GM23338 (cell line): ENCODE results near the gene TPK1. TPM values are rescaled to one million over a fixed set of nuclear protein-coding genes. Genes with fewer than 3 reads are reported as not detected.
"Not testable (repeated sequence)": the region's sequence is repeated elsewhere in the genome, so short reads cannot be mapped to it uniquely, and the experiment has no call there.

Experiments
- ATAC-seq: fragments of 200-7000 bp; cut with Tn5 transposase; 3 replicates; pipeline ENCODE4 v1.9.1; 2020
- DNase-seq: peaks from one replicate; pipeline ENCODE4 v3.0.0-alpha.2; 2015; ENCODE audit warnings: low spot score
- H2AFZ ChIP-seq: fragments of 200-600 bp; sonication (generic); 2 replicates; pipeline ENCODE4 v1.8.0; 2016; ENCODE audit warnings: antibody characterized with exemption, mild to moderate bottlenecking, moderate library complexity
- H3F3A ChIP-seq: fragments of 200-600 bp; sonication (generic); replicated peaks from 2 replicates; pipeline ENCODE4 v1.8.0; 2017; ENCODE audit warnings: antibody characterized with exemption, mixed run types, low read depth
- H3K27ac ChIP-seq: fragments of 200-600 bp; sonication (generic); 2 replicates; pipeline ENCODE4 v1.6.1; 2016; ENCODE audit warnings: low read depth
- H3K27me3 ChIP-seq: fragments of 200-600 bp; sonication (generic); 2 replicates; pipeline ENCODE4 v1.8.0; 2016; ENCODE audit warnings: mild to moderate bottlenecking, mixed run types, moderate library complexity; ENCODE audit not compliant: insufficient read depth
- H3K36me3 ChIP-seq: fragments of 200-600 bp; sonication (generic); 2 replicates; pipeline ENCODE4 v1.8.0; 2016; ENCODE audit warnings: mild to moderate bottlenecking; ENCODE audit not compliant: insufficient read depth
- H3K4me1 ChIP-seq: fragments of 200-600 bp; sonication (generic); 2 replicates; pipeline ENCODE4 v1.8.0; 2016; ENCODE audit warnings: mild to moderate bottlenecking, moderate library complexity; ENCODE audit not compliant: insufficient read depth
- H3K4me2 ChIP-seq: fragments of 200-600 bp; sonication (generic); 2 replicates; pipeline ENCODE4 v1.7.1; 2017; ENCODE audit warnings: mixed run types
- H3K4me3 ChIP-seq: fragments of 200-600 bp; sonication (generic); 2 replicates; pipeline ENCODE4 v1.6.1; 2016; ENCODE audit warnings: mixed run types
- H3K79me2 ChIP-seq: fragments of 200-600 bp; sonication (generic); replicated peaks from 2 replicates; pipeline ENCODE4 v1.8.0; 2017; ENCODE audit warnings: mild to moderate bottlenecking; ENCODE audit not compliant: insufficient read depth
- H3K9me2 ChIP-seq: fragments of 200-600 bp; sonication (generic); 2 replicates; pipeline ENCODE4 v1.8.0; 2017; ENCODE audit not compliant: insufficient read depth
- H4K20me1 ChIP-seq: fragments of 200-600 bp; sonication (generic); replicated peaks from 2 replicates; pipeline ENCODE4 v1.8.0; 2017; ENCODE audit warnings: mild to moderate bottlenecking; ENCODE audit not compliant: insufficient read depth
- H3K27ac Mint-ChIP-seq: 2 replicates; pipeline ENCODE4 v1.8.0; 2020; ENCODE audit warnings: inconsistent platforms, mild to moderate bottlenecking, moderate library complexity, mixed read lengths
- H3K27me3 Mint-ChIP-seq: 3 replicates; pipeline ENCODE4 v1.8.0; 2022; ENCODE audit warnings: low read depth, mild to moderate bottlenecking, moderate library complexity, mixed read lengths, inconsistent platforms; ENCODE audit not compliant: insufficient read depth, poor library complexity
- H3K36me3 Mint-ChIP-seq: 3 replicates; pipeline ENCODE4 v1.8.0; 2021; ENCODE audit warnings: low read depth, mild to moderate bottlenecking, inconsistent platforms, moderate library complexity, mixed read lengths
- H3K4me1 Mint-ChIP-seq: 3 replicates; pipeline ENCODE4 v1.8.0; 2020; ENCODE audit warnings: mild to moderate bottlenecking, inconsistent platforms, mixed read lengths
- H3K4me3 Mint-ChIP-seq: 3 replicates; pipeline ENCODE4 v1.8.0; 2021; ENCODE audit warnings: moderate library complexity, mild to moderate bottlenecking, inconsistent platforms, mixed read lengths
- H3K9me3 Mint-ChIP-seq: 3 replicates; pipeline ENCODE4 v1.8.0; 2020; ENCODE audit warnings: moderate library complexity, mild to moderate bottlenecking, inconsistent platforms, mixed read lengths
- ETS1 ChIP-seq: IDR thresholded peaks from 2 replicates; pipeline ENCODE4 v1.6.1; 2016; ENCODE audit warnings: antibody characterized with exemption
- EZH2 ChIP-seq: fragments of 200-600 bp; sonication (generic); IDR thresholded peaks from one replicate; pipeline ENCODE4 v1.8.0; 2017; ENCODE audit warnings: antibody characterized with exemption, mild to moderate bottlenecking, low read depth; ENCODE audit not compliant: unreplicated experiment
- EZH2phosphoT487 ChIP-seq: fragments of 200-600 bp; sonication (generic); IDR thresholded peaks from one replicate; pipeline ENCODE4 v1.8.1; 2018; ENCODE audit warnings: antibody characterized with exemption; ENCODE audit not compliant: unreplicated experiment
- JUNB ChIP-seq: IDR thresholded peaks from one replicate; pipeline ENCODE4 v1.6.1; 2016; ENCODE audit warnings: antibody characterized with exemption; ENCODE audit not compliant: unreplicated experiment
- NANOG ChIP-seq: IDR thresholded peaks from 2 replicates; pipeline ENCODE4 v1.6.1; 2016; ENCODE audit warnings: antibody characterized with exemption, borderline replicate concordance
- POLR2AphosphoS5 ChIP-seq: IDR thresholded peaks from 2 replicates; pipeline ENCODE4 v1.6.1; 2016; ENCODE audit warnings: antibody characterized with exemption, low read depth
- REST ChIP-seq: IDR thresholded peaks from one replicate; pipeline ENCODE4 v1.6.1; 2018; ENCODE audit warnings: antibody characterized with exemption; ENCODE audit not compliant: unreplicated experiment
- STAT1 ChIP-seq: IDR thresholded peaks from one replicate; pipeline ENCODE4 v1.6.1; 2016; ENCODE audit warnings: antibody characterized with exemption; ENCODE audit not compliant: unreplicated experiment
- ZNF114 ChIP-seq: fragments of 250-450 bp; sonication (Bioruptor Pico); IDR thresholded peaks from 2 replicates; pipeline ENCODE4 v1.5.0; 2020; ENCODE audit warnings: mild to moderate bottlenecking, moderate library complexity
- ZNF462 ChIP-seq: fragments of 250-450 bp; sonication (Bioruptor Pico); IDR thresholded peaks from 2 replicates; pipeline ENCODE4 v1.5.0; 2020; ENCODE audit warnings: mild to moderate bottlenecking, moderate library complexity
- polyA plus RNA-seq: library from polyadenylated mRNA; unstranded; fragments of >200 nt; fragmentation: Nextera tagmentation; extraction: Ambion mirVana; gene quantifications from 2 replicates; pipeline ENCODE4 v1.2.1, GENCODE V29; 2016
- total RNA-seq: library from RNA; depleted of rRNA; stranded (reverse); fragments of >200 nt; shearing (Covaris generic); gene quantifications from 2 replicates; pipeline ENCODE4 v1.2.3, GENCODE V29; 2014

Gene TPK1
- total and polyA plus RNA-seq, 2 experiments from 2014 or later = 2.6 to 2.9 TPM

- H2AFZ ChIP-seq, H3K27me3 ChIP-seq, H3K27ac Mint-ChIP-seq, ATAC-seq, H3K4me2 ChIP-seq, H3K9me2 ChIP-seq, H3K4me1 ChIP-seq, H4K20me1 ChIP-seq, H3F3A ChIP-seq, H3K27me3 Mint-ChIP-seq, H3K36me3 ChIP-seq, H3K4me3 Mint-ChIP-seq, H3K9me3 Mint-ChIP-seq, H3K36me3 Mint-ChIP-seq, DNase-seq, H3K79me2 ChIP-seq, H3K4me3 ChIP-seq, H3K4me1 Mint-ChIP-seq, H3K27ac ChIP-seq: not testable (repeated sequence)
These were observed 58.0 kb downstream of the TPK1 start for GRCh38 chr7:144777889-144778288.

GRCh38 chr7:144777005-144777839, 58.6 kb downstream of the TPK1 start:
- no peaks in the 10 kb centered on the region for H3K27me3 ChIP-seq
- H3K36me3 ChIP-seq = no peaks in the 10 kb centered on the region
- no peaks in the 10 kb centered on the region for H4K20me1 ChIP-seq
- H3F3A ChIP-seq = no peaks in the 10 kb centered on the region
- peaks cover 7% of the 10 kb centered on the region; the same call in 1 of the 3 replicates for H3K4me1 Mint-ChIP-seq
- H3K4me3 Mint-ChIP-seq = no peak overlapping the region
- no peak overlapping the region for H3K4me3 ChIP-seq
- H3K9me2 ChIP-seq = no peaks in the 10 kb centered on the region; the same call in 1 of the 2 replicates
- no peak overlapping the region for H3K27ac Mint-ChIP-seq
- H3K9me3 Mint-ChIP-seq = peaks cover 4% of the 10 kb centered on the region; the same call in 1 of the 3 replicates
- H3K27me3 Mint-ChIP-seq = no peaks in the 10 kb centered on the region
- no peaks in the 10 kb centered on the region for H3K4me1 ChIP-seq
- peaks cover 3% of the 10 kb centered on the region; the same call in 1 of the 3 replicates for H3K36me3 Mint-ChIP-seq
- DNase-seq (no peak), ATAC-seq (no peak)
- H3K27ac ChIP-seq = no peak overlapping the region
- H3K4me2 ChIP-seq = no peak overlapping the region
- H3K79me2 ChIP-seq = no peaks in the 10 kb centered on the region
- no peak overlapping the region for H2AFZ ChIP-seq
- no peak for TF ChIP-seq NANOG
- no peak for TF ChIP-seq JUNB
- TF ChIP-seq EZH2 = no peak
- no peak for TF ChIP-seq REST
- TF ChIP-seq ETS1 = no peak
- TF ChIP-seq POLR2AphosphoS5 = no peak
- TF ChIP-seq EZH2phosphoT487 = no peak
- TF ChIP-seq STAT1 = no peak
- no peak for TF ChIP-seq ZNF462
- no peak for TF ChIP-seq ZNF114 (CRISPR knock-in tag)
